ENCODE data around the gene GNLY.

DNA sequence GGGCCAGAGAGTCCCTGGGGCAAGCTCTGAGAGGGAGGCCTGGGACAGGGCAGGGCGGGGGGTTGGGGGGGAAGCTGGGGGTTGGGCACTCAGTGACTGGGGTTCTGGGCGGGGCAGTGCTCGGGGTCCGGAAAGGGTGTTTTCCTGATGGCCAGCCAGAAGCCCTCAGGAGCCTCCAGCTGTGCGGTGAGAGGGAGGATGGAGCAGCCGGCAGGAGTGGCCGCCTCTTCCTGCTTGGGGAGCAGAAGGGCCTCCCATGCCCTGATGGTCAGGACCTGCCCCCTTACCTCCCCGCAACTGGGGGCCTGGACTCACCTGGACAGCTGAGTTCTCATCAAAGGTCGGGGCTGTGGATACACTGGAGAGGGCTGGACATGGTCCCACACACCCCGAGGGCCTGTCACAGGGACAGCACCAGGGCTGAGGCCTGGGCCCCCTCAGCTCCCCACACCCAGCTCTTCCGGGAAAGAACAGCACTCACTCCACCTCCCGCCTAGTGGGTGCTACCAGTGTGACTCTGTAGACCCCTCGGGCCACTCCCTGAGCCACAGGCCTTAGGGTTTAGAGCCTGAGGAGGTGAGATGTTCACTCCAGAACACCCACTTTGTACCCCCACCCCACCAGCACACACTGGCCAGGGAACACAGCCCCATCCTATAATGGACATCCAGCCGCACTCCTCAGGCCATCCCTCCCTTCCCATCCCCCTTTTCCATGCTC lies 32.9 kb upstream of the GNLY start:
- TF ChIP-seq POLR2A (IDR thresholded peaks at IDR 0.05; ENCODE audit: low read depth, low read length) (no peak), RAD21 (IDR thresholded peaks at IDR 0.05; ENCODE audit: low read length) (no peak), MXI1 (IDR thresholded peaks at IDR 0.05; ENCODE audit: borderline replicate concordance, low read depth, low read length) (no peak), RCOR1 (IDR thresholded peaks at IDR 0.05; ENCODE audit: insufficient replicate concordance, low read length) (no peak), CEBPB (IDR thresholded peaks at IDR 0.05; ENCODE audit: low read depth, low read length) (no peak), NFE2L2 (IDR thresholded peaks at IDR 0.05; ENCODE audit: low read depth, low read length) (no peak)
- TF ChIP-seq, protein P1, sequence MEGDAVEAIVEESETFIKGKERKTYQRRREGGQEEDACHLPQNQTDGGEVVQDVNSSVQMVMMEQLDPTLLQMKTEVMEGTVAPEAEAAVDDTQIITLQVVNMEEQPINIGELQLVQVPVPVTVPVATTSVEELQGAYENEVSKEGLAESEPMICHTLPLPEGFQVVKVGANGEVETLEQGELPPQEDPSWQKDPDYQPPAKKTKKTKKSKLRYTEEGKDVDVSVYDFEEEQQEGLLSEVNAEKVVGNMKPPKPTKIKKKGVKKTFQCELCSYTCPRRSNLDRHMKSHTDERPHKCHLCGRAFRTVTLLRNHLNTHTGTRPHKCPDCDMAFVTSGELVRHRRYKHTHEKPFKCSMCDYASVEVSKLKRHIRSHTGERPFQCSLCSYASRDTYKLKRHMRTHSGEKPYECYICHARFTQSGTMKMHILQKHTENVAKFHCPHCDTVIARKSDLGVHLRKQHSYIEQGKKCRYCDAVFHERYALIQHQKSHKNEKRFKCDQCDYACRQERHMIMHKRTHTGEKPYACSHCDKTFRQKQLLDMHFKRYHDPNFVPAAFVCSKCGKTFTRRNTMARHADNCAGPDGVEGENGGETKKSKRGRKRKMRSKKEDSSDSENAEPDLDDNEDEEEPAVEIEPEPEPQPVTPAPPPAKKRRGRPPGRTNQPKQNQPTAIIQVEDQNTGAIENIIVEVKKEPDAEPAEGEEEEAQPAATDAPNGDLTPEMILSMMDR (conservative IDR thresholded peaks at IDR 0.05; ENCODE audit: low read depth, low read length), result no peak
- TF ChIP-seq, protein P2, sequence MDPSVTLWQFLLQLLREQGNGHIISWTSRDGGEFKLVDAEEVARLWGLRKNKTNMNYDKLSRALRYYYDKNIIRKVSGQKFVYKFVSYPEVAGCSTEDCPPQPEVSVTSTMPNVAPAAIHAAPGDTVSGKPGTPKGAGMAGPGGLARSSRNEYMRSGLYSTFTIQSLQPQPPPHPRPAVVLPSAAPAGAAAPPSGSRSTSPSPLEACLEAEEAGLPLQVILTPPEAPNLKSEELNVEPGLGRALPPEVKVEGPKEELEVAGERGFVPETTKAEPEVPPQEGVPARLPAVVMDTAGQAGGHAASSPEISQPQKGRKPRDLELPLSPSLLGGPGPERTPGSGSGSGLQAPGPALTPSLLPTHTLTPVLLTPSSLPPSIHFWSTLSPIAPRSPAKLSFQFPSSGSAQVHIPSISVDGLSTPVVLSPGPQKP (IDR thresholded peaks at IDR 0.05; ENCODE audit: borderline replicate concordance, low read depth, low read length), result no peak
- TF ChIP-seq, protein P3, sequence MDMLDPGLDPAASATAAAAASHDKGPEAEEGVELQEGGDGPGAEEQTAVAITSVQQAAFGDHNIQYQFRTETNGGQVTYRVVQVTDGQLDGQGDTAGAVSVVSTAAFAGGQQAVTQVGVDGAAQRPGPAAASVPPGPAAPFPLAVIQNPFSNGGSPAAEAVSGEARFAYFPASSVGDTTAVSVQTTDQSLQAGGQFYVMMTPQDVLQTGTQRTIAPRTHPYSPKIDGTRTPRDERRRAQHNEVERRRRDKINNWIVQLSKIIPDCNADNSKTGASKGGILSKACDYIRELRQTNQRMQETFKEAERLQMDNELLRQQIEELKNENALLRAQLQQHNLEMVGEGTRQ (IDR thresholded peaks at IDR 0.05; ENCODE audit: low read depth, low read length), result no peak

Measured in IMR-90 (cell line).